HL-60/S4 treated with retinoic acid at 250 ng/mL for 4 days and 3 days (cell line): Measurements from ENCODE around the gene SPATA17.

Experiments
- in situ Hi-C: fragments of 300-500 bp; cut with MboI; formaldehyde crosslinking; loops from 2 replicates; pipeline ENCODE4 v1.7.0; 2022; ENCODE audit warnings: low sequenced_read_pairs

Gene SPATA17

GRCh38 chr1:217910791-217911320, 279.7 kb downstream of the SPATA17 start:
- in situ Hi-C loops: no loop called here

GRCh38 chr1:217911908-217912307, 280.8 kb downstream of the SPATA17 start:
- in situ Hi-C loops: no loop called here

- in situ Hi-C loops: no loop called here
Observed at GRCh38 chr1:217917281-217917887, 286.2 kb downstream of the SPATA17 start.

GRCh38 chr1:217919683-217920388, 288.7 kb downstream of the SPATA17 start:
- in situ Hi-C loops: no loop called here
